Fibroblast of villous mesenchyme (primary cell): ENCODE measurements around the gene KNL1. TPM values are rescaled to one million over a fixed set of nuclear protein-coding genes. Genes with fewer than 3 reads are reported as not detected.

Experiments used
- DNase-seq: peaks from one replicate; pipeline ENCODE4 v3.0.0-alpha.2; 2010; ENCODE audit warnings: low read depth
- H3K4me3 ChIP-seq: 2 replicates; pipeline ENCODE4 v1.5.1; 2011; ENCODE audit warnings: low read depth, mild to moderate bottlenecking, low read length
- small RNA-seq: library from RNA; depleted of rRNA; stranded (forward); fragments of <200 nt; gene quantifications from one replicate; pipeline ENCODE3, GENCODE V24; 2012
- total RNA-seq: library from RNA; depleted of rRNA; stranded (reverse); fragments of >200 nt; gene quantifications from 2 replicates; pipeline ENCODE4 v1.2.3, GENCODE V29; 2012
- TF ChIP-seq, protein P1 (sequence below): IDR thresholded peaks from 2 replicates; pipeline ENCODE4 v1.5.1; 2012; ENCODE audit warnings: low read depth, mild to moderate bottlenecking, low read length; ENCODE audit not compliant: insufficient read depth

Gene KNL1
- total RNA-seq, 1 donor, result 22.9 TPM

DNA sequence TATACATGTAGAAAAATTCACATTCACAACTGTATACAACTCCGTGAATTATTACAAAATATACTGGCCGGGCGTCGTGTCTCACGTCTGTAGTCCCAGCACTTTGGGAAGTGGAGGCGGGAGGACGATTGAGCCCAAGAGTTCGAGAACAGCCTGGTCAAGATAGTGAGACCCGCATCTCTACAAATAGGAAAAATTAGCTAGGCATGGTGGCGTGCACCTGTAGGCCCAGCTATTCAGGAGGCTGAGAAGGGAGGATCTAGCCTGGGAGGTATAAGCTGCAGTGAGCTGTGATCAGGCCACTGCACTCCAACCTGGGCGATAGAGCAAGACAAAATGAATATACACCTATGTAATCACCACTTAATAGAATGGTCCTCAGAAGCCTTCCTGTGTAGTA is 102.2 kb downstream of the KNL1 start:
- TF ChIP-seq, protein P1, sequence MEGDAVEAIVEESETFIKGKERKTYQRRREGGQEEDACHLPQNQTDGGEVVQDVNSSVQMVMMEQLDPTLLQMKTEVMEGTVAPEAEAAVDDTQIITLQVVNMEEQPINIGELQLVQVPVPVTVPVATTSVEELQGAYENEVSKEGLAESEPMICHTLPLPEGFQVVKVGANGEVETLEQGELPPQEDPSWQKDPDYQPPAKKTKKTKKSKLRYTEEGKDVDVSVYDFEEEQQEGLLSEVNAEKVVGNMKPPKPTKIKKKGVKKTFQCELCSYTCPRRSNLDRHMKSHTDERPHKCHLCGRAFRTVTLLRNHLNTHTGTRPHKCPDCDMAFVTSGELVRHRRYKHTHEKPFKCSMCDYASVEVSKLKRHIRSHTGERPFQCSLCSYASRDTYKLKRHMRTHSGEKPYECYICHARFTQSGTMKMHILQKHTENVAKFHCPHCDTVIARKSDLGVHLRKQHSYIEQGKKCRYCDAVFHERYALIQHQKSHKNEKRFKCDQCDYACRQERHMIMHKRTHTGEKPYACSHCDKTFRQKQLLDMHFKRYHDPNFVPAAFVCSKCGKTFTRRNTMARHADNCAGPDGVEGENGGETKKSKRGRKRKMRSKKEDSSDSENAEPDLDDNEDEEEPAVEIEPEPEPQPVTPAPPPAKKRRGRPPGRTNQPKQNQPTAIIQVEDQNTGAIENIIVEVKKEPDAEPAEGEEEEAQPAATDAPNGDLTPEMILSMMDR, result no peak
- no peak for DNase-seq
- H3K4me3 ChIP-seq, result peak overlapping the region; percentile 97

DNA sequence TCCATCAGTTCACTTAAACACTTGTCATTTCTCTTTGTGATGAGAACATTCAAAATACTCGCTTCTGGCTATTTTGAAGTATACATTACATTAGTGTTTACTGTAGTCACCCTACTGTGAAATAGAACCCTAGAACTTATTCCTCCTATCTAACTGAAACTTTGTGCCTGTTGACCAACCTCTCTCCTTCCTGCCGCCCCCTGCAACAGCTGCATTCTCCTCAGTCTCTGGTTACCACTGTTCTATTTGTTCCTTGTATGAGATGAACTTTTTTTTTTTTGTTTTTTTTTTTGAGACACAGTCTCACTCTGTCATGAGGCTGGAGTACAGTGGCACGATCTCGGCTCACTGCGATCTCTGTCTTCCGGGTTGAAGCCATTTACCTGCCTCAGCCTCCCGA is 103.9 kb downstream of the KNL1 start:
- DNase-seq, result no peak
- no peak overlapping the region for H3K4me3 ChIP-seq
- TF ChIP-seq, protein P1, result no peak

DNA sequence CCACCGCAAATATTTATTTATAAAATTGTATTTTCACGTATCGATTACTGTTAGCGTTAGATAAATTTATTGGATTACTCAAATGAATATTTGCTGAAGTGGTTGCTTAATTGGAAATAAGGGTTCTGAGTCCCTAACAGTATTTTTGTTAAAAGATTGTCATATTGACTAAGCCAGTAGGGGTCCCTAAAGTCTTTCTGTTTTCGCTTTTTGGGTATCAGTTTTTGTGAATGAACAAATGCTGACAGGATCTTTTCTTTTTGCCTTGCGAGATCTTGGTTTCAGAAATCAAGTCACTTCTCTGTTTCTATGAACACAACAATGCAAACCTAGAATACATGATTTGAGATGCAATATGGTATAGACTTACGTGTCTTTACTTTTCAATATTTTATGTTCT is 108.0 kb downstream of the KNL1 start:
- peak; percentile 20 for DNase-seq
- TF ChIP-seq, protein P1, result peak; percentile 34
- H3K4me3 ChIP-seq, result no peak overlapping the region

DNA sequence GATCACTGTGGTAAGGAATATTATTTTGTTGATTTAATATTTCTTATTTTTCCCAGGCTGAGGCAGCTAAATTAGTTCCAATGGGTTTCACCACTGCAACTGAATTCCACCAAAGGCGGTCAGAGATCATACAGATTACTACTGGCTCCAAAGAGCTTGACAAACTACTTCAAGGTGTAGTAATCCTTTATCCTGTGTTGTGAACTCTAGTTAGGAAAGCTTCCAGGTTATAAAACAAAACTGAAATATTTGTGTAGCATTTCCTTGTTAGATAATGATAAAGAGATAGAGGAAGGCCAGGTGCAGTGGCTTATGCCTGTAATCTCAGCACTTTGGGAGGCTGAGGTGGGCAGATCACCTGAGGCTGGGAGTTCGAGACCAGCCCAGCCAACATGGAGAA is 112.1 kb downstream of the KNL1 start:
- H3K4me3 ChIP-seq, result no peak overlapping the region
- no peak for DNase-seq
- TF ChIP-seq, protein P1, result no peak

Small RNA genes lying within 50 kb of the gene (small RNA-seq; reads per million reads assigned to genes)
- gene RF00017 (not detected), gene RN7SL376P (not detected)

Other genes with a start within 250 kb of the KNL1 start
- gene PHGR1, start 243.2 kb upstream of the KNL1 start, total RNA-seq, result not detected in 2 replicates
- under 0.01 TPM in 2 replicates for gene DISP2, start 236.0 kb upstream of the KNL1 start, total RNA-seq
- 25.4 and 49.2 TPM in 2 replicates for gene KNSTRN, start 211.5 kb upstream of the KNL1 start, total RNA-seq
- 26.7 and 40.2 TPM in 2 replicates for gene IVD, start 188.5 kb upstream of the KNL1 start, total RNA-seq
- 9.3 and 11.2 TPM in 2 replicates for gene BAHD1, start 153.3 kb upstream of the KNL1 start, total RNA-seq
- gene CHST14, start 123.3 kb upstream of the KNL1 start, total RNA-seq, result 12.9 and 14.2 TPM in 2 replicates
- gene CCDC32, start 29.2 kb upstream of the KNL1 start, total RNA-seq, result 11.9 and 20.7 TPM in 2 replicates
- 11.2 and 11.9 TPM in 2 replicates for gene RPUSD2, start 24.9 kb upstream of the KNL1 start, total RNA-seq
- 3.5 and 4.2 TPM in 2 replicates for gene RAD51, start 100.9 kb downstream of the KNL1 start, total RNA-seq
- gene RMDN3, start 161.0 kb downstream of the KNL1 start, total RNA-seq, result 17.3 and 17.4 TPM in 2 replicates
- gene GCHFR, start 169.8 kb downstream of the KNL1 start, total RNA-seq, result 2.6 and 2.9 TPM in 2 replicates
- gene C15orf62, start 175.7 kb downstream of the KNL1 start, total RNA-seq, result under 0.01 TPM in 1 of 2 replicates, not detected in the other
- gene ZFYVE19, start 212.8 kb downstream of the KNL1 start, total RNA-seq, result 17.3 and 21.6 TPM in 2 replicates
- 24.5 and 30.7 TPM in 2 replicates for gene DNAJC17, start 213.2 kb downstream of the KNL1 start, total RNA-seq
- not detected in 2 replicates for gene PPP1R14D, start 234.5 kb downstream of the KNL1 start, total RNA-seq
- 0.32 and 0.43 TPM in 2 replicates for gene SPINT1, start 249.8 kb downstream of the KNL1 start, total RNA-seq